B cell (primary cell): Measurements from ENCODE around the gene TFDP1.

Experiments
- EZH2 ChIP-seq: IDR thresholded peaks from 2 replicates; pipeline ENCODE4 v1.6.1; 2012; ENCODE audit warnings: borderline replicate concordance, low read depth, mild to moderate bottlenecking, moderate library complexity, low read length; ENCODE audit not compliant: insufficient read depth, poor library complexity, severe bottlenecking
- TF ChIP-seq, protein P1 (sequence below): fragments of 200-600 bp; IDR thresholded peaks from one replicate; pipeline ENCODE4 v1.8.0; 2022; ENCODE audit warnings: antibody characterized with exemption, mild to moderate bottlenecking

DNA sequence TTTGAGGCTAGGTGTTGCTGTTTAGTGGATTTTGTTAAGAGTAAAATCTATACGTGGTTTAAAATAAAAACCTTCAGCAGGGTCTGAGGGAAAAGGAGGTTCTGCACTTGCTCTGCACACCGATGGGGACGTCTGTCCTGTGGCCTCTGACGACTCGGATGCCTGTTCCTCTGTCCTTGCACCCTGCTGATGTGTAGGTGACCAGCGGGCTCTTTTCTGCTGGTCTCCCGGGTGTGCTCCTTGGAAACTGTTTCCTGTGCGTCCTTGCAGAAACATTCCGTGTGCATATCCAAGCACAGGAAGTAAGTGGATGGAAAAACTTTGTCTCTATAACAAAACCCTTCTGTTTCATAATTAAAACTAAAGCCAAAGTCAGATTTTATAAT, 69.6 kb downstream of the TFDP1 start:
- no peak for TF ChIP-seq EZH2
- TF ChIP-seq, protein P1, sequence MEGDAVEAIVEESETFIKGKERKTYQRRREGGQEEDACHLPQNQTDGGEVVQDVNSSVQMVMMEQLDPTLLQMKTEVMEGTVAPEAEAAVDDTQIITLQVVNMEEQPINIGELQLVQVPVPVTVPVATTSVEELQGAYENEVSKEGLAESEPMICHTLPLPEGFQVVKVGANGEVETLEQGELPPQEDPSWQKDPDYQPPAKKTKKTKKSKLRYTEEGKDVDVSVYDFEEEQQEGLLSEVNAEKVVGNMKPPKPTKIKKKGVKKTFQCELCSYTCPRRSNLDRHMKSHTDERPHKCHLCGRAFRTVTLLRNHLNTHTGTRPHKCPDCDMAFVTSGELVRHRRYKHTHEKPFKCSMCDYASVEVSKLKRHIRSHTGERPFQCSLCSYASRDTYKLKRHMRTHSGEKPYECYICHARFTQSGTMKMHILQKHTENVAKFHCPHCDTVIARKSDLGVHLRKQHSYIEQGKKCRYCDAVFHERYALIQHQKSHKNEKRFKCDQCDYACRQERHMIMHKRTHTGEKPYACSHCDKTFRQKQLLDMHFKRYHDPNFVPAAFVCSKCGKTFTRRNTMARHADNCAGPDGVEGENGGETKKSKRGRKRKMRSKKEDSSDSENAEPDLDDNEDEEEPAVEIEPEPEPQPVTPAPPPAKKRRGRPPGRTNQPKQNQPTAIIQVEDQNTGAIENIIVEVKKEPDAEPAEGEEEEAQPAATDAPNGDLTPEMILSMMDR: no peak
